A549 (cell line): Measurements from ENCODE around the gene CEACAM16. TPM values are rescaled to one million over a fixed set of nuclear protein-coding genes. Genes with fewer than 3 reads are reported as not detected.
A peak's percentile ranks its signal among the peaks of the same experiment; 100 is the strongest.

Experiments
- ATAC-seq, 2 experiments: fragments of 200-7000 bp in 1 of 2; fragments of >200 bp in 1 of 2; cut with Nextera tagmentation in 1 of 2; cut with Tn5 transposase in 1 of 2; 3 replicates each; pipeline versions ENCODE4 v1.8.0 to v1.9.1; 2018 to 2020; ENCODE audit warnings: mild to moderate bottlenecking in 1 of 2, moderate library complexity in 1 of 2
- CTCF ChIA-PET: fragments of 300-600 bp; sonication (Branson Sonifier 250); formaldehyde crosslinking; extraction: SDS; loops from one replicate; lab custom pipeline; 2021; ENCODE audit warnings: antibody characterized with exemption, inconsistent platforms; lab: Yijun Ruan, JAX
- POLR2A ChIA-PET: fragments of 350-600 bp; formaldehyde crosslinking; extraction: SDS; loops from one replicate; lab custom pipeline; 2021; ENCODE audit warnings: antibody characterized with exemption, inconsistent platforms; lab: Yijun Ruan, JAX
- DNase-seq, 2 experiments: peaks; one replicate each; pipeline versions ENCODE4 v3.0.0 to v3.0.0-alpha.2; 2011 to 2016; ENCODE audit warnings: low read depth in 1 of 2, low spot score in 1 of 2
- FAIRE-seq: peaks from 2 replicates; lab custom pipeline; 2011; peaks lifted over from hg19 to GRCh38; lab: Jason Lieb, UNC
- H3K27ac ChIP-seq, 2 experiments: fragments of >200 bp; sonication (Bioruptor Twin); formaldehyde crosslinking; 3 replicates each; pipeline ENCODE4 v1.5.1; 2016 to 2017
- H3K4me1 ChIP-seq: fragments of >200 bp; sonication (Bioruptor Twin); formaldehyde crosslinking; 3 replicates; pipeline ENCODE4 v1.6.1; 2016
- H3K4me2 ChIP-seq: fragments of >200 bp; sonication (Bioruptor Twin); formaldehyde crosslinking; 3 replicates; pipeline ENCODE4 v1.6.1; 2016
- H3K4me3 ChIP-seq: fragments of >200 bp; sonication (Bioruptor Twin); formaldehyde crosslinking; 3 replicates; pipeline ENCODE4 v1.5.1; 2016
- H3K9me3 ChIP-seq: fragments of >200 bp; sonication (Bioruptor Twin); formaldehyde crosslinking; 3 replicates; pipeline ENCODE4 v1.6.1; 2016
- CBX2 ChIP-seq: fragments of 200-600 bp; sonication (generic); IDR thresholded peaks from 2 replicates; pipeline ENCODE4 v1.6.1; 2016; ENCODE audit warnings: low read depth, mild to moderate bottlenecking, borderline replicate concordance
- CEBPB ChIP-seq, 2 experiments: fragments of >200 bp in 1 of 2; sonication (Bioruptor Twin) in 1 of 2; formaldehyde crosslinking in 1 of 2; IDR thresholded peaks; 2 replicates each; pipeline ENCODE4 v1.6.1; 2012 to 2016
- EHF ChIP-seq: fragments of 250-450 bp; sonication (Bioruptor Pico); IDR thresholded peaks from 2 replicates; pipeline ENCODE4 v1.5.0; 2020; ENCODE audit warnings: mild to moderate bottlenecking
- FOSB ChIP-seq: fragments of 250-450 bp; sonication (Bioruptor Pico); IDR thresholded peaks from 2 replicates; pipeline ENCODE4 v1.5.0; 2020; ENCODE audit warnings: mild to moderate bottlenecking, moderate library complexity
- FOSL2 ChIP-seq, 2 experiments: fragments of 450-650 bp in 1 of 2; fragments of >200 bp in 1 of 2; sonication (Bioruptor Twin) in 1 of 2; formaldehyde crosslinking; IDR thresholded peaks; 2 replicates each; pipeline versions ENCODE4 v1.5.0 to v1.6.1; 2016 to 2020; ENCODE audit warnings: mild to moderate bottlenecking in 1 of 2, moderate library complexity in 1 of 2
- GATA3 ChIP-seq: IDR thresholded peaks from 2 replicates; pipeline ENCODE4 v1.6.1; 2012; ENCODE audit warnings: borderline replicate concordance
- HEYL ChIP-seq: fragments of 250-450 bp; sonication (Bioruptor Pico); IDR thresholded peaks from 2 replicates; pipeline ENCODE4 v1.8.0; 2021; ENCODE audit warnings: mild to moderate bottlenecking, moderate library complexity
- HOXB13 ChIP-seq: fragments of 250-450 bp; sonication (Bioruptor Pico); IDR thresholded peaks from 2 replicates; pipeline ENCODE4 v1.5.0; 2020; ENCODE audit warnings: low read depth, mild to moderate bottlenecking, moderate library complexity
- HOXB5 ChIP-seq: fragments of 250-450 bp; sonication (Bioruptor Pico); IDR thresholded peaks from 2 replicates; pipeline ENCODE4 v1.5.0; 2020; ENCODE audit warnings: mild to moderate bottlenecking, moderate library complexity
- JUN ChIP-seq, 2 experiments: fragments of >200 bp; sonication (Bioruptor Twin); formaldehyde crosslinking; IDR thresholded peaks; 2 replicates in 1 of 2; 3 replicates in 1 of 2; pipeline ENCODE4 v1.6.1; 2016 to 2017
- JUNB ChIP-seq: fragments of >200 bp; sonication (Bioruptor Twin); formaldehyde crosslinking; IDR thresholded peaks from 2 replicates; pipeline ENCODE4 v1.6.1; 2016
- NR3C1 ChIP-seq: fragments of >200 bp; sonication (Bioruptor Twin); formaldehyde crosslinking; IDR thresholded peaks from 3 replicates; pipeline ENCODE4 v1.6.1; 2017
- PBX3 ChIP-seq: IDR thresholded peaks from 2 replicates; pipeline ENCODE4 v1.6.1; 2012
- POLR2AphosphoS2 ChIP-seq: conservative IDR thresholded peaks from 2 replicates; pipeline ENCODE4 v1.6.1; 2012; ENCODE audit warnings: low read length, improper control_type of control experiment, inconsistent platforms
- RFX5 ChIP-seq: fragments of 450-650 bp; IDR thresholded peaks from 2 replicates; pipeline ENCODE4 v1.7.1; 2014; ENCODE audit warnings: antibody characterized with exemption, mild to moderate bottlenecking, moderate library complexity
- SREBF2 ChIP-seq: fragments of 450-650 bp; IDR thresholded peaks from 2 replicates; pipeline ENCODE4 v1.6.1; 2014; ENCODE audit warnings: mild to moderate bottlenecking, moderate library complexity
- TFCP2L1 ChIP-seq: fragments of 250-450 bp; sonication (Bioruptor Pico); IDR thresholded peaks from 2 replicates; pipeline ENCODE4 v1.5.0; 2021; ENCODE audit warnings: mild to moderate bottlenecking
- TP53 ChIP-seq: fragments of 250-450 bp; sonication (Bioruptor Pico); IDR thresholded peaks from 2 replicates; pipeline ENCODE4 v1.5.0; 2021; ENCODE audit warnings: mild to moderate bottlenecking, moderate library complexity
- USF2 ChIP-seq: fragments of 450-650 bp; IDR thresholded peaks from 2 replicates; pipeline ENCODE4 v1.6.1; 2014; ENCODE audit warnings: antibody characterized with exemption
- ZNF302 ChIP-seq: fragments of 250-450 bp; sonication (Bioruptor Pico); IDR thresholded peaks from 2 replicates; pipeline ENCODE4 v1.9.0; 2021; ENCODE audit warnings: inconsistent platforms, mild to moderate bottlenecking, moderate library complexity
- WGBS: methylation state at CpG from one replicate; pipeline ENCODE4 v1.1.6; 2017; ENCODE audit errors: missing lambda C conversion rate; 5-methylcytosine and 5-hydroxymethylcytosine counted together
- polyA plus RNA-seq, 4 experiments: library from polyadenylated mRNA; depleted of rRNA in 3 of 4; stranded (reverse); fragments of >200 nt; fragmentation: RNase III in 1 of 4; extraction: RNeasy Plus Mini Kit Qiagen cat#74134 plus additional on column Dnase treatment in 1 of 4; gene quantifications; 2 replicates in 3 of 4; 3 replicates in 1 of 4; pipeline ENCODE4 v1.2.3, GENCODE V29; 2011 to 2017
- TF ChIP-seq, protein P1 (sequence below): fragments of >200 bp; sonication (Bioruptor Twin); formaldehyde crosslinking; IDR thresholded peaks from 3 replicates; pipeline ENCODE4 v1.5.1; 2016
- TF ChIP-seq, protein P2 (sequence below): fragments of 150-350 bp; IDR thresholded peaks from 2 replicates; pipeline ENCODE4 v1.6.1; 2014; ENCODE audit warnings: low read depth, mild to moderate bottlenecking, low read length

Gene CEACAM16
- polyA plus RNA-seq, 2 of the 4 experiments (the other 2 are of a cell fraction): not detected

GRCh38 chr19:44757057-44757734, 58.2 kb downstream of the CEACAM16 start:
- TF ChIP-seq FOSB (CRISPR knock-in tag) (peak; percentile 49; the same call in 1 of the 2 replicates), HEYL (CRISPR knock-in tag) (no peak), EHF (0 out of 2 replicates have a peak, but pooled peaks have one; percentile 71), POLR2AphosphoS2 (no peak), FOSL2 (IDR thresholded peaks at IDR 0.05) (no peak), FOSL2 (CRISPR knock-in tag; IDR thresholded peaks at IDR 0.05) (0 out of 2 replicates have a peak, but pooled peaks have one; percentile 5), TFCP2L1 (CRISPR knock-in tag) (0 out of 2 replicates have a peak, but pooled peaks have one; percentile 12)
- H3K4me1 ChIP-seq: peaks cover 69% of the 10 kb centered on the region
- H3K4me2 ChIP-seq: no peak overlapping the region
- no peak overlapping the region for H3K4me3 ChIP-seq
- ChIA-PET CTCF (interaction anchor here (0.5 to 48.5 kb wide), 6 partner anchors 11 to 311 kb away, joined by 3 to 1899 read pairs (median 4); no protein-coding TSS in a partner anchor), POLR2A (interaction anchor here (0.7 to 1.2 kb wide), 3 partner anchors 21 to 33 kb away, joined by 3 to 5 read pairs (median 4); no protein-coding TSS in a partner anchor)
- H3K9me3 ChIP-seq: no peaks in the 10 kb centered on the region
- peak overlapping the region in 1 of 2 experiments; percentile 92; a peak in 3 of 6 replicates for H3K27ac ChIP-seq
- no peak for FAIRE-seq
- ATAC-seq: peak in 1 of 2 experiments; percentile 1; a peak in 2 of 6 replicates
- no peak for DNase-seq
- 96% methylated on average over 35 of the region's 53 CpGs for WGBS

DNA sequence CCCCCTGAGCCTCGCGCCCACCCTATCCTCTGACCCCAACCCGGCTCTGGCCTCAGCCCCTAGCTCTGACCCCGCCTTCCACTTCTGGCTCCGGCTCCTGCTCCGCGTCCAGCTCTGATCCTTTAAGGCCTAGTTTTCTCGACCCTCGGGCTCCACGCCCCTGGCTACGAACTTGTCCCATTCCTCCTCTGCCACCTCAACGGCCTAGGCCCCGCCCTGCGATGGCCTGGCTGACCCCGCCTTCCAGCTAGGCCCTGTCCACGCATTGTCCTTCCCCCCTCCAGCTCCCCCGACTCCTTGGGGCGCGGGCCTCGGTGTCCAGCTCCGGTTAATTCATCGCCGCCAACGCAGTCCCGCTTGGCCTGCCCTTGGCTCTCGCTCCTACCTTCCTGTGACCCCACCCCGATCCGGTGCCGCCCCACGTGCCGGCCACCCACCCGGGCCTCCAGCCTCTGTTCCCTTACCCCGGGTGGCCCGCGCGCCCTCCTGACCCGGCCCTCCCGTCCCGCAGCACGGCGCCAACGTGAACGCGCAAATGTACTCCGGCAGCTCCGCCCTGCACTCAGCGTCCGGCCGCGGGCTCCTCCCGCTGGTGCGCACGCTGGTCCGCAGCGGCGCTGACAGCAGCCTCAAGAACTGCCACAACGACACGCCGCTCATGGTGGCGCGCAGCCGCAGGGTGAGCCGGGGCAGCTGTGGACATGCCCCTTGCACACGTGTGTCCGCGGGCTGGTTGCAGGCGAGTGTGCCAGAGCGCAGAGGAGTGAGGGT, 59.0 kb downstream of the CEACAM16 start:
- no peak overlapping the region for H3K4me2 ChIP-seq
- no peak for FAIRE-seq
- CTCF ChIA-PET: interaction anchor here (0.9 to 48.5 kb wide), 4 partner anchors 11 to 68 kb away, joined by 3 to 1899 read pairs (median 90); no protein-coding TSS in a partner anchor

More for the DNA sequence above, 59.0 kb downstream of the CEACAM16 start:
- 94% methylated on average over 67 of the region's 68 CpGs for WGBS
- no peak for TF ChIP-seq CEBPB (IDR thresholded peaks at IDR 0.05)
- no peak for TF ChIP-seq GATA3
- no peak for TF ChIP-seq CBX2
- no peak for TF ChIP-seq HOXB5
- no peak for TF ChIP-seq NR3C1
- no peak for TF ChIP-seq JUNB
- TF ChIP-seq, protein P1, sequence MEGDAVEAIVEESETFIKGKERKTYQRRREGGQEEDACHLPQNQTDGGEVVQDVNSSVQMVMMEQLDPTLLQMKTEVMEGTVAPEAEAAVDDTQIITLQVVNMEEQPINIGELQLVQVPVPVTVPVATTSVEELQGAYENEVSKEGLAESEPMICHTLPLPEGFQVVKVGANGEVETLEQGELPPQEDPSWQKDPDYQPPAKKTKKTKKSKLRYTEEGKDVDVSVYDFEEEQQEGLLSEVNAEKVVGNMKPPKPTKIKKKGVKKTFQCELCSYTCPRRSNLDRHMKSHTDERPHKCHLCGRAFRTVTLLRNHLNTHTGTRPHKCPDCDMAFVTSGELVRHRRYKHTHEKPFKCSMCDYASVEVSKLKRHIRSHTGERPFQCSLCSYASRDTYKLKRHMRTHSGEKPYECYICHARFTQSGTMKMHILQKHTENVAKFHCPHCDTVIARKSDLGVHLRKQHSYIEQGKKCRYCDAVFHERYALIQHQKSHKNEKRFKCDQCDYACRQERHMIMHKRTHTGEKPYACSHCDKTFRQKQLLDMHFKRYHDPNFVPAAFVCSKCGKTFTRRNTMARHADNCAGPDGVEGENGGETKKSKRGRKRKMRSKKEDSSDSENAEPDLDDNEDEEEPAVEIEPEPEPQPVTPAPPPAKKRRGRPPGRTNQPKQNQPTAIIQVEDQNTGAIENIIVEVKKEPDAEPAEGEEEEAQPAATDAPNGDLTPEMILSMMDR: no peak
- peak; percentile 17 to 28; a peak in 1 of 5 replicates for TF ChIP-seq JUN (IDR thresholded peaks at IDR 0.05)
- no peak for TF ChIP-seq RFX5
- TF ChIP-seq TP53 (CRISPR knock-in tag): no peak
- TF ChIP-seq SREBF2: no peak
- TF ChIP-seq HOXB13 (CRISPR knock-in tag): 0 out of 2 replicates have a peak, but pooled peaks have one; percentile 16
- no peak for TF ChIP-seq PBX3
- no peak for TF ChIP-seq ZNF302
- TF ChIP-seq, protein P2, sequence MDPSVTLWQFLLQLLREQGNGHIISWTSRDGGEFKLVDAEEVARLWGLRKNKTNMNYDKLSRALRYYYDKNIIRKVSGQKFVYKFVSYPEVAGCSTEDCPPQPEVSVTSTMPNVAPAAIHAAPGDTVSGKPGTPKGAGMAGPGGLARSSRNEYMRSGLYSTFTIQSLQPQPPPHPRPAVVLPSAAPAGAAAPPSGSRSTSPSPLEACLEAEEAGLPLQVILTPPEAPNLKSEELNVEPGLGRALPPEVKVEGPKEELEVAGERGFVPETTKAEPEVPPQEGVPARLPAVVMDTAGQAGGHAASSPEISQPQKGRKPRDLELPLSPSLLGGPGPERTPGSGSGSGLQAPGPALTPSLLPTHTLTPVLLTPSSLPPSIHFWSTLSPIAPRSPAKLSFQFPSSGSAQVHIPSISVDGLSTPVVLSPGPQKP: no peak
- TF ChIP-seq FOSB (CRISPR knock-in tag): no peak
- no peak for TF ChIP-seq USF2
- H3K4me3 ChIP-seq: no peak overlapping the region
- no peaks in the 10 kb centered on the region for H3K9me3 ChIP-seq
- peaks cover 62% of the 10 kb centered on the region for H3K4me1 ChIP-seq
- peak overlapping the region in 1 of 2 experiments; percentile 92; a peak in 3 of 6 replicates for H3K27ac ChIP-seq
- DNase-seq: no peak
- ATAC-seq: 0 out of 6 replicates have a peak, but pooled peaks of 1 of the 2 experiments have one; percentile 0
- POLR2A ChIA-PET: interaction anchor here (0.7 to 1.2 kb wide), 3 partner anchors 21 to 34 kb away, joined by 3 to 5 read pairs (median 4); no protein-coding TSS in a partner anchor
